Prostate gland (tissue), 2 donors: ENCODE data around the gene ITGAL. TPM values are rescaled to one million over a fixed set of nuclear protein-coding genes. Genes with fewer than 3 reads are reported as not detected.
"Not testable (repeated sequence)": the region's sequence is repeated elsewhere in the genome, so short reads cannot be mapped to it uniquely, and the experiment has no call there.

Experiments used
- DNase-seq: peaks from one replicate; pipeline ENCODE4 v3.0.0-alpha.2; 2019; ENCODE audit warnings: low spot score
- H3K27ac ChIP-seq, 2 donors: fragments of 200-600 bp; sonication (generic); 2 replicates each; pipeline ENCODE4 v1.5.1; 2017 to 2019
- H3K27me3 ChIP-seq: fragments of 200-600 bp; sonication (generic); replicated peaks from 2 replicates; pipeline ENCODE4 v1.5.1; 2019; ENCODE audit not compliant: insufficient read depth
- H3K36me3 ChIP-seq, 2 donors: fragments of 200-600 bp; sonication (generic); 1 replicate in 1 of 2; 2 replicates in 1 of 2; pipeline versions ENCODE4 v1.5.1 to v1.8.1; 2017 to 2019
- H3K4me1 ChIP-seq: fragments of 200-600 bp; sonication (generic); replicated peaks from 2 replicates; pipeline ENCODE4 v1.5.1; 2019
- H3K4me3 ChIP-seq, 2 donors: fragments of 200-600 bp; sonication (generic); 2 replicates each; pipeline ENCODE4 v1.5.1; 2017 to 2019
- H3K9me3 ChIP-seq: fragments of 200-600 bp; sonication (generic); 2 replicates; pipeline ENCODE4 v1.5.1; 2017
- POLR2A ChIP-seq: fragments of 450-650 bp; IDR thresholded peaks from one replicate; pipeline ENCODE4 v1.6.1; 2016; ENCODE audit warnings: antibody characterized with exemption, mild to moderate bottlenecking
- POLR2AphosphoS5 ChIP-seq: sonication (generic); formaldehyde crosslinking; IDR thresholded peaks from one replicate; pipeline ENCODE4 v1.6.1; 2017; ENCODE audit warnings: antibody characterized with exemption
- WGBS: methylation state at CpG from one replicate; pipeline ENCODE4 v1.1.5; 2018; 5-methylcytosine and 5-hydroxymethylcytosine counted together
- intact Hi-C: fragments of 100-400 bp; cut with DNase I; formaldehyde crosslinking; loops from one replicate; pipeline ENCODE4 v1.14.2; 2022
- total RNA-seq, 2 donors: library from RNA; depleted of rRNA; stranded (reverse); fragments of >200 nt; gene quantifications; one replicate each; pipeline ENCODE4 v1.1.0, GENCODE V29; 2016
- TF ChIP-seq, protein P1 (sequence below), 4 experiments: fragments of 200-600 bp in 2 of 4; fragments of 450-650 bp in 2 of 4; sonication (generic) in 2 of 4; IDR thresholded peaks; 1 replicate in 3 of 4; 2 replicates in 1 of 4; pipeline ENCODE4 v1.5.1; 2016 to 2019; ENCODE audit warnings: antibody characterized with exemption in 4 of 4, mild to moderate bottlenecking in 2 of 4, moderate library complexity in 2 of 4

The ITGAL gene
- total RNA-seq, 2 donors from 2014 or later, result 2.5 to 12.7 TPM

DNA sequence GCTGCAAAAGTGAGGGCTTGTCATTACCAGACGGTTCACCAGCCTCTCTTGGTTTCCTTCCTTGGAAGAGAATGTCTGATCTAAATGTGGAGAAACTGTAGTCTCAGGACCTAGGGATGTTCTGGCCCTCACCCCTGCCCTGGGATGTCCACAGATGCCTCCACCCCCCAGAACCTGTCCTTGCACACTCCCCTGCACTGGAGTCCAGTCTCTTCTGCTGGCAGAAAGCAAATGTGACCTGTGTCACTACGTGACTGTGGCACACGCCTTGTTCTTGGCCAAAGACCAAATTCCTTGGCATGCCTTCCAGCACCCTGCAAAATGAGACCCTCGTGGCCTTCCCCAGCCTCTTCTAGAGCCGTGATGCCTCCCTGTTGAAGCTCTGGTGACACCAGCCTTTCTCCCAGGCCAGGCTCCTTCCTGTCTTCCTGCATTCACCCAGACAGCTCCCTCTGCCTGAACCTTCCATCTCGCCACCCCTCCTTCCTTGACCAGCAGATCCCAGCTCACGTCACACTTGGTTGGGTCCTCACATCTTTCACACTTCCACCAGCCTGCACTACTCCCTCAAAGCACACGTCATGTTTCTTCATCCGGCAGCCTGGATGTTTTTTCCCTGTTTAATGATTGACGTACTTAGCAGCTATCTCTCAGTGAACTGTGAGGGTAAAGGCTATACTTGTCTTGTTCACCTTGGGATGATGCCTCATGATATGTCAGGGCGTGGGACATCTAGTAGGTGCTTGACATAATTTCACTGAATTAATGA, 49.5 kb downstream of the ITGAL start:
- intact Hi-C loops, result no loop called here
- 48% methylated on average over 11 of the region's 11 CpGs for WGBS
- no peak for DNase-seq
- H3K27ac ChIP-seq, result no peak overlapping the region
- no peaks in the 10 kb centered on the region for H3K4me1 ChIP-seq
- peaks cover 0 to 4% of the 10 kb centered on the region in 2 donors for H3K36me3 ChIP-seq
- TF ChIP-seq, protein P1, sequence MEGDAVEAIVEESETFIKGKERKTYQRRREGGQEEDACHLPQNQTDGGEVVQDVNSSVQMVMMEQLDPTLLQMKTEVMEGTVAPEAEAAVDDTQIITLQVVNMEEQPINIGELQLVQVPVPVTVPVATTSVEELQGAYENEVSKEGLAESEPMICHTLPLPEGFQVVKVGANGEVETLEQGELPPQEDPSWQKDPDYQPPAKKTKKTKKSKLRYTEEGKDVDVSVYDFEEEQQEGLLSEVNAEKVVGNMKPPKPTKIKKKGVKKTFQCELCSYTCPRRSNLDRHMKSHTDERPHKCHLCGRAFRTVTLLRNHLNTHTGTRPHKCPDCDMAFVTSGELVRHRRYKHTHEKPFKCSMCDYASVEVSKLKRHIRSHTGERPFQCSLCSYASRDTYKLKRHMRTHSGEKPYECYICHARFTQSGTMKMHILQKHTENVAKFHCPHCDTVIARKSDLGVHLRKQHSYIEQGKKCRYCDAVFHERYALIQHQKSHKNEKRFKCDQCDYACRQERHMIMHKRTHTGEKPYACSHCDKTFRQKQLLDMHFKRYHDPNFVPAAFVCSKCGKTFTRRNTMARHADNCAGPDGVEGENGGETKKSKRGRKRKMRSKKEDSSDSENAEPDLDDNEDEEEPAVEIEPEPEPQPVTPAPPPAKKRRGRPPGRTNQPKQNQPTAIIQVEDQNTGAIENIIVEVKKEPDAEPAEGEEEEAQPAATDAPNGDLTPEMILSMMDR (IDR thresholded peaks at IDR 0.05), result no peak
- no peak for TF ChIP-seq POLR2A
- no peak for TF ChIP-seq POLR2AphosphoS5
- no peaks in the 10 kb centered on the region for H3K9me3 ChIP-seq
- no peaks in the 10 kb centered on the region for H3K27me3 ChIP-seq
- H3K4me3 ChIP-seq, result no peak overlapping the region

DNA sequence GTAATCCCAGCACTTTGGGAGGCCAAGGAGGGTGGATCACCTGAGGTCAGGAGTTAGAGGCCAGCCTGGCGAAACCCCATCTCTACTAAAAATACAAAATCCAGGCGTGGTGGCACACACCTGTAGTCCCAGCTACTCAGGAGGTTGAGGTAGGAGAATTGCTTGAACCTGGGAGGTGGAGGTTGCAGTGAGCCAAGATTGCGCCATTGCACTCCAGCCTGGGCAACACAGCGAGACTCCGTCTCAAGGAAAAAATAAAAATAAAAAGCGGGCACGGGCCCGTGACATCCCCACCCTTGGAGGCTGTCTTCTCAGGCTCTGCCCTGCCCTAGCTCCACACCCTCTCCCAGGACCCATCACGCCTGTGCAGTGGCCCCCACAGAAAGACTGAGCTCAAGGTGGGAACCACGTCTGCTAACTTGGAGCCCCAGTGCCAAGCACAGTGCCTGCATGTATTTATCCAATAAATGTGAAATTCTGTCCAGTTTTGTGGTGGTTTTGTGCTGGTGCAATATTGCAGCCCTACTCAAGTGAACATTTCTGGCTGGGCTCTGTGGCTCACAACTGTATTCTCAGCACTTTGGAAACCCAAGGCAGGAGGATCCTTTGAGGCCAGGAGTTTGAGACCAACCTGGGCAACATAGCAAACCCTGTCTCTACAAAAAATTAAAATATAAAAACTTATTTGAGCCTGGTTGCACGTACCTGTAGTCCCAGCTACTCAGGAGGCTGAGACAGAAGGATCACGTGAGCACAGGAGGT, 50.3 kb downstream of the ITGAL start:
- H3K36me3 ChIP-seq, H3K4me1 ChIP-seq, intact Hi-C loops, H3K9me3 ChIP-seq, H3K27ac ChIP-seq, DNase-seq, H3K4me3 ChIP-seq, H3K27me3 ChIP-seq: not testable (repeated sequence)
- WGBS, result 91% methylated on average over 12 of the region's 12 CpGs

GRCh38 chr16:30523768-30524574, 51.4 kb downstream of the ITGAL start:
- no peak overlapping the region for H3K27ac ChIP-seq
- intact Hi-C loops, result no loop called here

GRCh38 chr16:30524575-30525568, 52.3 kb downstream of the ITGAL start:
- Histone ChIP-seq H3K4me1 (no peaks in the 10 kb centered on the region), H3K4me3 (no peak overlapping the region), H3K36me3 (peaks cover 0 to 4% of the 10 kb centered on the region in 2 donors), H3K27ac (no peak overlapping the region), H3K27me3 (no peaks in the 10 kb centered on the region), H3K9me3 (no peaks in the 10 kb centered on the region)
- intact Hi-C loops, result loop anchor here (5.0 kb wide), 1 partner anchor 93 kb away; the partner anchor contains the start of gene DCTPP1
- TF ChIP-seq POLR2A, result no peak
- TF ChIP-seq POLR2AphosphoS5, result no peak
- TF ChIP-seq, protein P1 (IDR thresholded peaks at IDR 0.05), result no peak
- DNase-seq, result no peak
- WGBS, result 92% methylated on average over 60 of the region's 60 CpGs

More at GRCh38 chr16:30523768-30524574, 51.4 kb downstream of the ITGAL start:
- Histone ChIP-seq H3K36me3 (peaks cover 0 to 4% of the 10 kb centered on the region in 2 donors), H3K4me1 (no peaks in the 10 kb centered on the region), H3K4me3 (no peak overlapping the region), H3K9me3 (no peaks in the 10 kb centered on the region), H3K27me3 (no peaks in the 10 kb centered on the region)
- TF ChIP-seq, protein P1 (IDR thresholded peaks at IDR 0.05), result no peak
- TF ChIP-seq POLR2A, result no peak
- TF ChIP-seq POLR2AphosphoS5, result no peak
- 75% methylated on average over 26 of the region's 26 CpGs for WGBS
- DNase-seq, result no peak
